ENCODE data around the gene VPS33A. TPM values are rescaled to one million over a fixed set of nuclear protein-coding genes. Genes with fewer than 3 reads are reported as not detected.

The VPS33A gene
- total and polyA plus RNA-seq, 2 experiments from 2014 or later = 19.5 to 48.0 TPM

DNA sequence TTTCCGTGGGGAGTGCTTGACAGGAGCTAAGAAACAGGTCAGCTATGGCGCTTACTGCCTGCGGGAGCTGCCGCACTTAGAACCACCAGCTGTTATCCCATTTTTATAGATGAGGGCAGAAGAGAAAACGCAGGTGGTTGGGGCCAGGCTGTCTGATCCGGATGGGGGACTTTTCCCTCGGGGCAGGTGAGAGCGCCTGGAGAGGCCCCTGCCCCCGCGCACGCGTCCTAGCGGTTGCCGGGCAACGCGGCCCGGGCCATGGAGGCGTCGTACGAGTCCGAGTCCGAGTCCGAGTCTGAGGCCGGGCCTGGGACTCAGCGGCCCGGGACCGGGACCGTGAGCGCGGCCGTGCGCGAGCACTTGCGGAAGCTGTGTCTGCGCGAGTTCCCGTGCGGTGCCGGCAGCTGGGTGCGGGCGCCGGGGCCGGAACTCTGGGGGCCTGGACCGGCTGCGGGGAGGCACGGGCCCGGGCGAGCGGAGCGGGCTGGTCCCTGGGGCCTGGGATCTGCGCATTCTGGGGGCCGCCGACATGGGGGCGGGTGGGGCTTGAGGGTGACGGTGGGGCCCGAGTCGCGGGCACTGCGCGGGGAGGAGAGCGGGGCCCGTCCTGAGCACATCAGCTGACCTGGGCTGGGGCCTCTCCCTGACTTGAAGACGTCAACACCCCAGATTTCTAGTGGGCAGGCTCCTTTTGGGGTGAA, 83.3 kb downstream of the VPS33A start, which contains the start of gene LRRC43 (continued):
- TF ChIP-seq NANOG (IDR thresholded peaks at IDR 0.05; ENCODE audit: borderline replicate concordance) (no peak), CREB1 (CRISPR knock-in tag; IDR thresholded peaks at IDR 0.05; ENCODE audit: low read depth) (no peak), EZH2phosphoT487 (IDR thresholded peaks at IDR 0.05; ENCODE audit: unreplicated experiment) (no peak), ZNF114 (CRISPR knock-in tag; IDR thresholded peaks at IDR 0.05) (no peak), EZH2 (IDR thresholded peaks at IDR 0.05; ENCODE audit: low read depth, unreplicated experiment) (no peak)
- TF ChIP-seq, protein P1, sequence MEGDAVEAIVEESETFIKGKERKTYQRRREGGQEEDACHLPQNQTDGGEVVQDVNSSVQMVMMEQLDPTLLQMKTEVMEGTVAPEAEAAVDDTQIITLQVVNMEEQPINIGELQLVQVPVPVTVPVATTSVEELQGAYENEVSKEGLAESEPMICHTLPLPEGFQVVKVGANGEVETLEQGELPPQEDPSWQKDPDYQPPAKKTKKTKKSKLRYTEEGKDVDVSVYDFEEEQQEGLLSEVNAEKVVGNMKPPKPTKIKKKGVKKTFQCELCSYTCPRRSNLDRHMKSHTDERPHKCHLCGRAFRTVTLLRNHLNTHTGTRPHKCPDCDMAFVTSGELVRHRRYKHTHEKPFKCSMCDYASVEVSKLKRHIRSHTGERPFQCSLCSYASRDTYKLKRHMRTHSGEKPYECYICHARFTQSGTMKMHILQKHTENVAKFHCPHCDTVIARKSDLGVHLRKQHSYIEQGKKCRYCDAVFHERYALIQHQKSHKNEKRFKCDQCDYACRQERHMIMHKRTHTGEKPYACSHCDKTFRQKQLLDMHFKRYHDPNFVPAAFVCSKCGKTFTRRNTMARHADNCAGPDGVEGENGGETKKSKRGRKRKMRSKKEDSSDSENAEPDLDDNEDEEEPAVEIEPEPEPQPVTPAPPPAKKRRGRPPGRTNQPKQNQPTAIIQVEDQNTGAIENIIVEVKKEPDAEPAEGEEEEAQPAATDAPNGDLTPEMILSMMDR (conservative IDR thresholded peaks at IDR 0.05; ENCODE audit: low read depth in 2 of 2) = no peak
- TF ChIP-seq, protein P2, sequence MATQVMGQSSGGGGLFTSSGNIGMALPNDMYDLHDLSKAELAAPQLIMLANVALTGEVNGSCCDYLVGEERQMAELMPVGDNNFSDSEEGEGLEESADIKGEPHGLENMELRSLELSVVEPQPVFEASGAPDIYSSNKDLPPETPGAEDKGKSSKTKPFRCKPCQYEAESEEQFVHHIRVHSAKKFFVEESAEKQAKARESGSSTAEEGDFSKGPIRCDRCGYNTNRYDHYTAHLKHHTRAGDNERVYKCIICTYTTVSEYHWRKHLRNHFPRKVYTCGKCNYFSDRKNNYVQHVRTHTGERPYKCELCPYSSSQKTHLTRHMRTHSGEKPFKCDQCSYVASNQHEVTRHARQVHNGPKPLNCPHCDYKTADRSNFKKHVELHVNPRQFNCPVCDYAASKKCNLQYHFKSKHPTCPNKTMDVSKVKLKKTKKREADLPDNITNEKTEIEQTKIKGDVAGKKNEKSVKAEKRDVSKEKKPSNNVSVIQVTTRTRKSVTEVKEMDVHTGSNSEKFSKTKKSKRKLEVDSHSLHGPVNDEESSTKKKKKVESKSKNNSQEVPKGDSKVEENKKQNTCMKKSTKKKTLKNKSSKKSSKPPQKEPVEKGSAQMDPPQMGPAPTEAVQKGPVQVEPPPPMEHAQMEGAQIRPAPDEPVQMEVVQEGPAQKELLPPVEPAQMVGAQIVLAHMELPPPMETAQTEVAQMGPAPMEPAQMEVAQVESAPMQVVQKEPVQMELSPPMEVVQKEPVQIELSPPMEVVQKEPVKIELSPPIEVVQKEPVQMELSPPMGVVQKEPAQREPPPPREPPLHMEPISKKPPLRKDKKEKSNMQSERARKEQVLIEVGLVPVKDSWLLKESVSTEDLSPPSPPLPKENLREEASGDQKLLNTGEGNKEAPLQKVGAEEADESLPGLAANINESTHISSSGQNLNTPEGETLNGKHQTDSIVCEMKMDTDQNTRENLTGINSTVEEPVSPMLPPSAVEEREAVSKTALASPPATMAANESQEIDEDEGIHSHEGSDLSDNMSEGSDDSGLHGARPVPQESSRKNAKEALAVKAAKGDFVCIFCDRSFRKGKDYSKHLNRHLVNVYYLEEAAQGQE (IDR thresholded peaks at IDR 0.05; ENCODE audit: unreplicated experiment) = no peak

Small RNAs within 50 kb of the gene (small RNA-seq; reads per million reads assigned to genes)
- 0.47 reads per million, percentile 32 among the genes with 10 or more reads in this experiment for gene DIABLO (ENCODE audit: low replicate concordance)

Other genes with a start within 250 kb of the VPS33A start
- 9.9 and 12.7 TPM in 2 replicates for gene BCL7A, start 244.6 kb downstream of the VPS33A start, total RNA-seq (2014; rRNA removed; shearing (Covaris generic))
- gene BCL7A, start 244.6 kb downstream of the VPS33A start, polyA plus RNA-seq (2016; fragmentation: Nextera tagmentation; extraction: Ambion mirVana) = 14.9 and 18.0 TPM in 2 replicates
- gene MLXIP, start 187.7 kb downstream of the VPS33A start, total RNA-seq (2014; rRNA removed; shearing (Covaris generic)) = 20.5 and 23.0 TPM in 2 replicates
- gene MLXIP, start 187.7 kb downstream of the VPS33A start, polyA plus RNA-seq (2016; fragmentation: Nextera tagmentation; extraction: Ambion mirVana) = 16.2 and 21.0 TPM in 2 replicates
- gene IL31, start 92.3 kb downstream of the VPS33A start, total RNA-seq (2014; rRNA removed; shearing (Covaris generic)) = not detected in 2 replicates
- not detected in 2 replicates for gene IL31, start 92.3 kb downstream of the VPS33A start, polyA plus RNA-seq (2016; fragmentation: Nextera tagmentation; extraction: Ambion mirVana)
- gene LRRC43, start 83.4 kb downstream of the VPS33A start, total RNA-seq (2014; rRNA removed; shearing (Covaris generic)) = not detected in 2 replicates
- gene LRRC43, start 83.4 kb downstream of the VPS33A start, polyA plus RNA-seq (2016; fragmentation: Nextera tagmentation; extraction: Ambion mirVana) = 0.45 TPM in 1 of 2 replicates, not detected in the other
- 0.80 and 0.89 TPM in 2 replicates for gene B3GNT4, start 62.8 kb downstream of the VPS33A start, total RNA-seq (2014; rRNA removed; shearing (Covaris generic))
- gene B3GNT4, start 62.8 kb downstream of the VPS33A start, polyA plus RNA-seq (2016; fragmentation: Nextera tagmentation; extraction: Ambion mirVana) = 1.8 and 2.4 TPM in 2 replicates
- gene DIABLO, start 40.4 kb downstream of the VPS33A start, total RNA-seq (2014; rRNA removed; shearing (Covaris generic)) = 71.7 and 72.0 TPM in 2 replicates
- gene DIABLO, start 40.4 kb downstream of the VPS33A start, polyA plus RNA-seq (2016; fragmentation: Nextera tagmentation; extraction: Ambion mirVana) = 77.0 and 82.7 TPM in 2 replicates
- 15.0 and 21.1 TPM in 2 replicates for gene CLIP1, start 156.2 kb upstream of the VPS33A start, total RNA-seq (2014; rRNA removed; shearing (Covaris generic))
- gene CLIP1, start 156.2 kb upstream of the VPS33A start, polyA plus RNA-seq (2016; fragmentation: Nextera tagmentation; extraction: Ambion mirVana) = 8.6 and 11.5 TPM in 2 replicates
- gene ZCCHC8, start 234.4 kb upstream of the VPS33A start, total RNA-seq (2014; rRNA removed; shearing (Covaris generic)) = 21.7 and 39.0 TPM in 2 replicates
- gene ZCCHC8, start 234.4 kb upstream of the VPS33A start, polyA plus RNA-seq (2016; fragmentation: Nextera tagmentation; extraction: Ambion mirVana) = 23.9 and 24.8 TPM in 2 replicates

All from GM23338 (cell line).